Measurements from ENCODE around the gene DPM1.

Gene DPM1

DNA sequence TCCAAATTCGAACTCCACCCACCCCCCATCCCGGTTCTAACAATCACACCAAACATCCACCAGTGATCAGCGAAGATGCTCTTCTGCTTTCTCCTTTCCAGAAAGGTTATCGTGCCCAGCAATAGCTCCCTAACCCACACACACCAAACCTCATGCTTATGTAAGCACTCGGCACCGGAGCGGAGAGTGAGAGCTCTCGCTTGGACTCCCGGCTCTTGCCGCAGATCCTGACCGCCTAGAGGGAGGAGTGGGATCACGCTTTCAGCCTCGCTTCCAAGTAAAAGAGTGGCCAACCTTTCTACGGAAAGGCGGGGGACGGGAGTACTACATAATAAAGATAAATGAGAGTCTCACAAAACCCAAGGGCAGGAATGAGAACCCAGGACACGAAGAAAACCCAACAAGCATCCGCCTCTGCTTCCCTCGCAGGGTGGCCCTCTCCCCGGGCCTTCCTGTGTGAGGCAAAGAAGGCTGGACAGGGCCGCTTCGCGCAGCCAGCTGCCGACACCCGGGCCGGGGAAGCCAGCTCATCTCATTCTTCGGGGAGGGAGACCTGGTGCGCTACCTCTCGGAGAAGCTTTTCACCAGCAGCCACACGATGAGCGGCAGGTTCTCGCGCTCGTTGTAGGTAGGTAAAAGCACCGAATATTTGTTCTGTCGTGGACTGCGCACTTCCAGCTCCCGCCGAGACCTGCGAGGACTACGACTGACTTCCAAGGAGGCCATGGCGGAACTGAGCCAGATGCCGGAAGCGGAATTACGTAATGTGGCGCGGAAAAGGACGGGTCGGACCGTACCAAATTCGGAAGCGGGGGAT is at the start of gene DPM1:
DPM1 (minus strand) TSS at position 735 of the 817 bp plus-strand sequence; CDS start at position 726, 9 bp downstream.
- no peak for DNase-seq (ENCODE audit: low read depth)

DNA sequence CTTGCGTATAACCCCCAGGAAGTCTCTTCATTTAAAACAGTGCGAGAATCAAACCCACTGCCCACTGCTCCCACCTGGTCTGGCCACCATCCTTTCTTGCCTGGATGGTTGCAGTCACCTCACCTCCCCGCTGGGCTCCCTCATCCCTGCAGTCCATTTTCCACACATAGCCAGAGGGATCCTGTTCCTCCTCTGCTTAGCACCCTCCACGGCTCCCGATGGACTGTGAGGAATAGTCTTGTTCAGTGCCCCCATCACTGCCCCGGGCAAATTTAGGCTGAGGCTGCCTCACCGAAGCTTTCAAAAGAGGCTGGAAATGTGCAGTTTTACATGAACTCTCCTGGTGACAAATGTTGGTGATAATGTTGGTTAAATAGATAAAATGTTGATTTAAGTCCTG is 46.9 kb upstream of the DPM1 start:
- DNase-seq (ENCODE audit: low read depth) = no peak

- DNase-seq (ENCODE audit: low read depth) = no peak
Measured at GRCh38 chr20:51004781-51005180, 46.4 kb upstream of the DPM1 start.

- DNase-seq (ENCODE audit: low read depth) = no peak
Measured at GRCh38 chr20:51004305-51004727, 46.0 kb upstream of the DPM1 start.

DNA sequence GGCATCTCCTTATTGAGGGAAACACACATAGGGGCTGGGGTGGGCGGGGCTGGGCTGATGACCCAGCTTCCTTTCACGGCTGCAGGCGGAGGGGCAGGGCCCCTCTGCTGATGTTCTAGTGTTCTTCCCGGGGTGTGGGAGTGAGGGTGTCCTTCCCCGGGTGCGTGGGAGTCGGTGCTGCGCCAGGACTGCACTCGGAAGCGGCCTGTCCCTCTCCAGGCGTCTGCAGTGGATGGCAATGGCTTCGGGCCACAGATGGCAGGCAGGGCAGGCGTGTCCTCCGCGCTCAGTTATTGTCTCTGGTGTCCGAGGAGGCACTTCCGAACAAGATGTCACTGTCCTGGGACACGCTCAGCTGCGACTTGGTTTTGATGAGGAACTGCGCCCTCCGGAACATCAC is 45.4 kb upstream of the DPM1 start:
- no peak for DNase-seq (ENCODE audit: low read depth)

DNA sequence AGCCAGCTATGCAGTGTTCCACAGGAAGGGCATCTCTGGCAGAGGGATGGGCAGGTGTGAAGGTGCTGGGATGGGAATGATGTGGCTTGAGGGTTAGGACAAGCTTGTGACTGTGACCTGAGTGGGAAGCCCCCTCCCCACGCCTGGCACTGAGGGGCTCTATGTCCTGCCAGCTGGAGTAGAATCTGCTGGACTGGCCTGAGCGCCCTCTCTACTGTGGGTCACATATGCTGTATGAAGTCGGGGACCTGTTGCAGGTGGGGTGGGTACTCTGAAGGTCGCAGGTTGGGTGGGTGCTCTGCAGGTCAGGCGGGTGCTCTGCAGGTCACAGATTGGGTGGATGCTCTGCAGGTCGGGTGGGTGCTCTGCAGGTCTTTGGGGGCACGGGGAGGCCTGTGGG is 44.3 kb upstream of the DPM1 start:
- DNase-seq (ENCODE audit: low read depth) = no peak

DNA sequence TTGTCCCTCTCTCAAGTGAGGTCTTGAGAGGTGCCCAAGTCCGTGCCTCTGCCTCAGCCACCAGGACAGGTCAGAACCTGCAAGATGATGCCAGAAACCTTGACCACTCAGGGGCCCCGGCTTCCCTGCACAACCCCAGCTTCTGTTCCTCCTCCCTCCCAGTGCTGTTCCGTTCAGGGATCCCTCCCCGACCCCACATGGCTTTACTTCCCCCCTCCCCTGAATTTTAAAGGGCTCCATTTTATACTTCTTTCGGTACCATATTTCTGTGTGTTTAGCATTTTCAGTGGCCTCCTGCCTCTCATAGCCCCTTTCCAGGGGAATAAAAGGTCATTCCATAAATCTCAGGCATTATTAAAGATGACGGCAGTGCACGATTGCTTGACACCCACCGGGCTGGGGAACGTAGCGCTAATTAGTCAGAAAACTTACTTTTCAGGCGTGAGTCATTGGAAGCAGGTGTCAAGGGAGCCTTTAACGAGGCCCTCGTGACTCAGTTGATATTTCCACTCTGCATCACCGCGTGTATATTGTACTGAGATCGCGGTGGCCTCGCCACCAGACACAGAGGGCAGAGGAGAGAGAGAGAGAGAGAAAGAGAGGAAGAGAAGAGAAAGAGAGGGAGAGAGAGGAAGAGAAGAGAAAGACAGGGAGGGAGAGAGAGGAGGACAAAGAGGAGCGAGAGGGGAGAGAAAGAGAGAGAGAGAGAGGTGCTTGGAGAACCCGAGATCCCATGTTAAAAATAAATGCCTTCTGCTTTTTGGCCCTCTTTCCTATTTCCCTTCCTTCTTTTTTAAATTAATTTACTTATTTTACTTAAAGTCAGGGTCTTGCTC is 43.3 kb upstream of the DPM1 start:
- no peak for DNase-seq (ENCODE audit: low read depth)

- no peak for DNase-seq (ENCODE audit: low read depth)
Measured at GRCh38 chr20:50999355-50999754, 41.0 kb upstream of the DPM1 start.

DNA sequence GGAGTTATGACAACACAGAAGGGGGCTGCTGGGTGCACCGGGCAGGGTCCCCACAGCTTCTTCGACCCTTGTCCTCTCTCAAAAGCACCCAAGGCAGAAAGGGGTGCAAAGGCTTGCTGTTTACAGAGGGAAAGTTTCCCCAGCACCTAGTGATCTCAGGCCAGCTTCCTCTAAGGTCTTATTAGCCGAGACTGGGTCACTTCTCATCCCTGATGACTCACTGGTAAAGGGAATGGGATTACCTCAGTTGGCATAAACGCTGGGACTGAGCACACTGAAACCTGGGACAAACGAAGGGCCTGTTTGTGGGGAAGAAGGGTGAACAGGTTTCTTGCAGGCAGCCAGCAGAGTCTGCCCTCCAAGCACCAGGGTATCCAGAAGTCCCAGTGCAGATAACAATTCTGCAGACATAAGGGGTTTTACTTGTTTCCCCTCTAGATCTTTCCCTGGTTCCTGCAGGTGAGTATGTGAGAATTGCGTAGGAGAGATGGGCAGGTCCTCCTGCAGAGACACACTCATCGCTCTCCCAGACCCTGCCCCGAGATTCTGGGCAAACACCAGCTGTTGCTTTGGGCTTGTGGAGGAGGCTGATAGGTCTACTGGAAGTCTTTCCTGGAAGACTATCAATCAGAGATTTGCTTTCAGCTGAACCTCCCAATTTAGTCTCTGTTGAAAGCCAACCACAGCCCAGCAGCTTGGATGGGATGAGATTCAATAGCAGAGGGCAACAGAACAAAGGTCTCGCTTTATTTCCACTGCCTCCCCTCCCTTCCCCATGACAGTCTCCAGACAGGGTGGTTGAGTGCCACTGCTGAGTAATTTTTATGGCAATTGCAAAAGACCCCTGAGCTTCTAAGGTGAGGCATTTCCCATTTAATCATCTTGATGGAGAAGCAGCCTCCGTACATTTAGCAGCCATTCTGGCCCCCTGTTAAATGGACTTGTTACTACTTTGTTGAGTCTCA is 38.9 kb upstream of the DPM1 start:
- no peak for DNase-seq (ENCODE audit: low read depth)

GRCh38 chr20:50995506-50995905 is 37.2 kb upstream of the DPM1 start:
- no peak for DNase-seq (ENCODE audit: low read depth)

- DNase-seq (ENCODE audit: low read depth) = no peak
Measured at GRCh38 chr20:50993876-50994275, 35.5 kb upstream of the DPM1 start.

DNA sequence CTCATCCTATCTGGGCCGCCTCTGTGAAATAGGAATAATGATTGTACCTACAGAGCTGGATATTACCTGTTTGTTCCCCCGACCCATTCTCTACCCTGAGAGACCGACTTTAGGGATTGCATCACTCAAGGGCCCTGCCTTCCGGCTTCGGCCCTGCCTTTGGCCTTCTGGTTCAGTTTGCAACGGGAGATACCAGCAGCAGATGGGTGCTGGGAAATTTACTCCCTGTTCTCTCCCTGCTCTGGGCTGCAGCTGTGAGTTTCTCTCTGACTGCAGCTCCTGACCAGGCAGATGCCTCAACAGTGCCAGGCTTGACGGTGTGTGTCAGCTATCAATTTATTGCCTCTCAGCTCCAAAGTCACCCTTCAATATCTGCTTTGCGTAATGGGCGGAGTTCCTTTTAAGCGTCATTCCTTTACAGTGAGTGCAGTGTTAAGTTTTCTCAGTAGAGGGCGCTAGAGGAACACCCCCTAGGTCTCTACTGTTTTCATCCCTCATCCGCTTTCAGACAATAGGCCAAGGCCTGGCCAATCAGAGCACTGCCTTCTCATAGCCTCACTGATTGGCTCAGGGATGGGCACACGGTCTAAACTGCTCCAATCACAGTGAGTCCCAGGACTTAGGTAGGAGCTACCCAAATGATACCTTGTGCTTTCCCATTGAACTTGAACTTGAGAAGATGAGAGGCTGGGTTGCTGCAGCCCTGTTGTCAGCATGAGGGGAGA is 34.6 kb upstream of the DPM1 start:
- DNase-seq (ENCODE audit: low read depth) = peak; percentile 24

GRCh38 chr20:50992336-50992732 is 34.0 kb upstream of the DPM1 start:
- DNase-seq (ENCODE audit: low read depth) = no peak

DNA sequence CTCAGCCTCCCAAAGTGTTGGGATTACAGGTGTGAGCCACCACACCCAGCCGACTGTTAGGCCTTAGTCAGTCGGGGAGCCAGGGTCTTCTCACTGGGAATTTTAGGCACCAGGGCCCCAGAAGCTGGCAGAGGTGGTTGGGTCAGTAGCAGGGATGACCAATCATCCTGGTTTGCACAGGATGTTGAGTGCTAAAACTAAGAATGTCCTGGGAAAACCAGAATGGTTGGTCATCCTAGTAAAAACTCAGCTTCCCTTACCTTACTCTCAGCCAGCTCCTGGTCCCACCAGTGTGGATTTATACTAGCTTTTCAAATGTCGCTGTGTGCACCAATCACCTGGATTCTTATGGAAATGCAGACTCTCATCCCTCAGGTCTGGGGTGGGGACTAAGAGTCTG is 32.7 kb upstream of the DPM1 start:
- no peak for DNase-seq (ENCODE audit: low read depth)

GRCh38 chr20:50987493-50988210 is 29.3 kb upstream of the DPM1 start:
- DNase-seq (ENCODE audit: low read depth) = peak; percentile 69

DNA sequence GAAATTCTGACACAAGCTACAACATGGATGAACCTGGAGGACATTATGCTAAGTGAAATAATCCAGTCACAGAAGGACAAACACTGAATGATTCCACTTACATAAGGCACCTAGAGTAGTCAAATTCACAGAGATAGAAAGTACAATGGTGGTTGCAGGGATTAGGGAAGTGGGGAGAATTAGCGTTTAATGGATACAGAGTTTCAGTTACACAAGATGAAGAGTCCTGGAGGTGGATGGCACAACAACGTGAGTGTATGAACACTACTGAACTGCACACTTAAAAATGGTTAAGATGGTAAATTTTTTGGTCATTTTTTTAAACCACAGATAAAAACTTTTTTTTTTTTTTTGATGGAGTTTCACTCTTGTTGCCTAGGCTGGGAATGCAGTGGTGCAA is 25.0 kb upstream of the DPM1 start:
- no peak for DNase-seq (ENCODE audit: low read depth)

GRCh38 chr20:50982363-50982762 is 24.0 kb upstream of the DPM1 start:
- peak; percentile 62 for DNase-seq (ENCODE audit: low read depth)

DNA sequence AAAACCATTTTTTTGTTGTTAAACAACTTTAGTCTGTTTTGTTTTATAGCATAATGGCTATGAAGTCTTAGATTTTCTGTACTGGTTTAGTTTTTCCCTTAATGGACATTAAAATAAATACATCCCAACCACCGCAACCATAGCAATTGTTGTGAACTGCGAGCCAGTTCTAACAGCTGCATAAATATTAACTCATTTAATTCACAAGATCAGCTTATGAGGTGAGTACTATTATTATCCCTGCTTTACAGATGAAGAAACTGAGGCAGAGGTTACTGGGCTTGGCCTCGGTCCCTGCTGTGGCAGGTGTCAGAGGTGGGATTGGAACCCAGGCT is 23.3 kb upstream of the DPM1 start:
- DNase-seq (ENCODE audit: low read depth) = no peak

DNA sequence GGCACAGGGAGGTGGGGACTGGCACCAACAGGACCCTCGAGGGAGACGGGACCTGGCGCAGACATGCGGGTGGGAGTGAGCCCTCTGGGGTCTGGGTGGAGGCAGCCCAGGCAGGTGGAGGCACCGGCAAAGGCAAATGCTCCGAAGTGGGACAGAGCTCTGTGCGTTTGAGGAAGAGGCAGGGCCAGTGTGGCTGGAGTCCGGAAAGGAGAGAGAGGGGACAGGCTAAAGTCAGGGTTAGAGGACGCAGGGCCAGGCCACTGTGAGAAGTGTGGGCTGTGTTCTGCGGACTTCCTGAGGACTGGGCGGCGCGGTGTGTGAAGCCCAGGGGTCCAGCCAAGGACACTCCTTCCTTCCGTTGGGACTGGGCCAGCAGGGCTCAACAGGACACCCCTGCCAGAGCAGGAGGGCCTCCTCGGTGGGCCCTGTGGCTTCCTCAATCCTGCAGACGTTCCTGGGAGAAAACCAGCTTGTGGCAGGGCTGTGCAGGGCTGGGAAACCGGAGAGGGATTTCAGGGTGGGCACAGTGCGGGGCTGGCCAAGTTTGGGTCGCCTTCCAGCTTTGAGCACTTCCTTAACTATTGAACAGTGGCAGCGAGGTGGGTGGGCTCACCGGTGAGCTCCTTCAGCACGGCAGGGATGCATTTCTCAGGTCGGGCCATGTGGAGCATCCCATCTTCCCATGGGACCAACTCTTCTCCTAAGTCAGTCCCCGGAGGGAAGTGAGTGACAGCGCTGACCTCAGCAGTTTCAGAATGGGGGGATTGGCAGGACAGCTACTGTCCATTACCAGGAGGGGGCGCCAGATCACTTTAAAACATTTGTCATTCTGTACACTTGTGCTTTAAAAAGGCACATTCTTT is 22.8 kb upstream of the DPM1 start:
- peak; percentile 40 for DNase-seq (ENCODE audit: low read depth)
